Activated CD4-positive, alpha-beta T cell treated with anti-CD3 and anti-CD28 coated beads, Interleukin-2, amount 50 U/mL, for 1 hour (primary cell): ENCODE measurements around the gene MRC1.

Experiments
- DNase-seq: peaks from one replicate; pipeline ENCODE4 v3.0.0-alpha.2; 2020

Gene MRC1

DNA sequence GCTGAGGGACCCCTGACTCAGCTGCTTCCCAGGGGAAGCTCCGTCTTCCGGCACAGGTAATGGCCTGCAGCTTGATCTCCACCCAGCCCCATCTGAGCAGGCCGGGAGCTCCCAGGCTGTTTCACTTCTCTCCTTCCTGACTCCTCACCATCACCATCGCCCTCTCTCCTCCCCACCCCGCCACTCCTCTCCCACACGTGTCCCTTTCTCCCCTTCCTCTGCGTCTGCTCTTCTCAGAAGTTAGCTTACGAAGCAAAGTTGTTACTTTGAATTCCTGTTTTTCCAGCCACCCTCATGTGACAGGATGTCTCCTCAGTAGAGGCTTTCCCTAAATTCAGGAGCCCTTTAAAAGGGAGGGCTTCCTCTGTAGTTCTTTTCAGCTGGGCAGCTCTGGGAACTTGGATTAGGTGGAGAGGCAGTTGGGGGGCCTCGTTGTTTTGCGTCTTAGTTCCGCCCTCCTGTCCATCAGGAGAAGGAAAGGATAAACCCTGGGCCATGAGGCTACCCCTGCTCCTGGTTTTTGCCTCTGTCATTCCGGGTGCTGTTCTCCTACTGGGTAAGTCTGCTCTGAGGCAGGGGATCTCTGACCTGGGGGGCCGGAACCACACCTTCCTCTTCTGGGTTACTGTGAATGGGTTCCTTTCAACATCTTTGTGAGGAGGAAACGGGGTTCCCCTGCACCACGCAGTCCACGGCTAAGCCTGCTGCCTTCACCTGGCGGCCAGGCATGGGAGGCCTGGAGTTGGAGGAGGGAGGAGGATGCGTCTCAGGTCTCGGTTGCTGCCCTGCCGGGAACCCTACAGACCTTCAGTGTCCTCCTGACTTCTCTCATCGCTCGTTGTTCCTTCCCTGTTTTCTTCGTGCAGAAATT lies at the start of gene MRC1:
TSS of gene MRC1 (plus strand) at position 378 of the 871 bp plus-strand sequence. CDS start at position 496, 118 bp downstream.
- no peak for DNase-seq

- no peak for DNase-seq
Measured at GRCh38 chr10:17764142-17764541, 45.0 kb upstream of the MRC1 start.

DNA sequence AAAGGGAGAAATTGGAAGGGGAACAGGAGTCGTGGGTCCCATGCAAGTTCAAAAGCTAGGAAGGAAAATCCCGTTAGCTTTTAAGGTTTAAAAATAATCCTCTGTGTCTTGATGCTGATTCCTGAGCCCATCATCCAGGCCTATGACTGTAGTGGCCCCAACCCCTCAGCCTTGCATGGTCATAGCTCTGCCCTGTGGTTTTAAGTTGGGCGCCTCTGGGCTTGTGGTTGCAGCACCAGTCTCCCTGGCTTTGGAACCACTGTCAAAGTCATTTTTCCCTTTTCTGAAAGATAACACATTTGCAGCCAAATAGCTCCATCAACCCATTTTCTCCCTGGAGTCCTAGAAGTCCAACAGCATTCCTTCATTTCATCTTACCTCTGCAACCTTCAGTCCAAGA lies 43.5 kb upstream of the MRC1 start:
- DNase-seq, result no peak

- no peak for DNase-seq
Measured at GRCh38 chr10:17766731-17767130, 42.4 kb upstream of the MRC1 start.

- DNase-seq, result no peak
Measured at GRCh38 chr10:17768496-17768895, 40.7 kb upstream of the MRC1 start.

- DNase-seq, result no peak
Measured at GRCh38 chr10:17768957-17769356, 40.2 kb upstream of the MRC1 start.

DNA sequence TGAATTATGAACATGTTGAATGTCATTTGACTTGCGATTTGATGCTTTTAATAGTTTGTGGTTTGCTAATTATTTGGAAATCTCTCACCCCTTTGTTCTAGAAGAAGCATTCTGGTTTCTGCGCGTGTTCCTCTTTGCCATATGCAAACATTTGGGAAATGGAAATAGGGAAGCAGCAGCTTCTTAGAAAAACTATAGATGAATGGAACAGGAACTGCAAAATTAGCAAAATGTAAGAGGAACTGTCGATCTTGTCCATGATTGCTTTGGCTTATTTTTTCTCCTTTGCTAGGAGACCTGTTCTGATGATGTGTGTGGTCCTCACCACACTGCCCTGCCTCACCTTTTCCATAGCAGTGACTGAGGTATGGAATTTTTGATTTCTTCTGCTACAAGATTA lies 38.1 kb upstream of the MRC1 start:
- DNase-seq, result no peak

DNA sequence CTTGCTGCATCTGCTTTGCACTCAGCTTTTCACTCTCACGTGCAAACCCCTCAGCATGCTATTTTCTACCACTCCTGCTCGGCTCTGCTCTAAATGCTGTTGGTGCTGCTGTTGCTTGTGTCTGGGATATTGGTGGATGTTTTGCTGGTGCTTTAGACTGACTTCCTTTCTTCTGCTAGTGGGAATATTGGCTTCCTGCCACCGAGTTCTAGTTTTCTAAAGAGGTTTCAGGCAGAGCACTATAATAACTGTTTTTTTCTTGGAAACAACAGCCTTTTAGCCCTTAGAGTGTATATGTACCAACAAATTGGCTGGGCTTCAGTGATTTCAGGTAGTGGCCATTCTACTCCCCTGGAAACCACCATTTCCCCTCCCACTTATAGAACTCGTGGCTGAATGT lies 29.4 kb upstream of the MRC1 start:
- no peak for DNase-seq

DNA sequence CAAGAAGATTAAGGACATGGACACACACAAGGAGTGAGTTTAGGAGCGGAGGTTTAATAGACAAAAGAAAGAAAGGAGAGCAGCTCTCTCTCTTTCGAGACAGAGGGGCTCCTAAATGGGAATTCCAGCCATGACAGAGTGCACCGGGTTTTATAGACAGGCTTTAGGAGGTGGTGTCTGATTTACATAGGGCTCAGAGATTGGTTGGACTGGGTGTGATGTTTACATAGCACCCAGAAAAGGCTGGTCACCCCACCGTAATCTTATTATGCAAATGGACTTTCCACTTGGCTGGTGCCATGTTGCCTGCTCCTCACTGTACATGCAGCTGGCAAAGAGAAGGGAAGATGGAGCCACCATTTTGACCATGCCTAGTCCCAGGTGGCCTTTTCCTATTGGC lies 28.4 kb upstream of the MRC1 start:
- DNase-seq, result no peak

DNA sequence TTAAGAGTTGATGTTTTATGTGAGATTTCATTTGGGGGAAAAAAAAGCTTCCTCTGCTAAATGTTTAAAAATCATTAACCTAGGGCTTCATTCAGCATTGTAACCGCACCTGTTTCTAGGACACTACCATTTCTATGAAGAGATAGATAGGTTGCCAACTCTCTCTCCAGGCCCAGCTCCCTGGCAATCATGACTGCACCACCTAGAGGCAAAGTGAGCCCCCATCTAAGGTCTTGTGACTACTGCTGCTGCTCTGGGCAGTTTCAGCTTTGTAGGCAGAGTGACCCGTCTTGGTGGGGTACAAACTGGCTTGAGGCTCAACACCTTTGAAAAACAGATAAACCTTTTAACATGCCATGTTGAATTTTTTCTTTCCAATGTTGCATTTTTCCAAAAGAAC lies 27.3 kb upstream of the MRC1 start:
- DNase-seq, result no peak

GRCh38 chr10:17782921-17783665 lies 26.1 kb upstream of the MRC1 start:
- no peak for DNase-seq

DNA sequence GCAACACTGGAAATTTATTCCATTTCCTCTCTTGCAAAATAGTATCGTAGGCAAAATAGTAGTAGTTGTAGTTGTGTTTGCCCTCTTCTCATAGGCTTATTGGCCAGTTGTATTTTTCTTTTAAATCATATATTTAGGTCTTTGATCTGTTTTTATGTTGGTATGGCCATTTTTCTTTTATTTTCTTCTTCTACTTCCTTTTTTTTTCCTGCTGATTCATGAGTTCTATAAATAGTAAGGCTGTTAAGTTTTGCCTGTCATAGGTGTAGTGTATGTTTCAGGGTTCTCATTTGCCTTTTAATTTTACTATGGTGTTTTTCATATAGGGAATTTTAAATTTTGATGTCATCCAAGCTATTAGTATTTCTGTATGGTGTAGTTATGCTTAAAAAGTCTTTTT lies 25.4 kb upstream of the MRC1 start:
- DNase-seq, result no peak

DNA sequence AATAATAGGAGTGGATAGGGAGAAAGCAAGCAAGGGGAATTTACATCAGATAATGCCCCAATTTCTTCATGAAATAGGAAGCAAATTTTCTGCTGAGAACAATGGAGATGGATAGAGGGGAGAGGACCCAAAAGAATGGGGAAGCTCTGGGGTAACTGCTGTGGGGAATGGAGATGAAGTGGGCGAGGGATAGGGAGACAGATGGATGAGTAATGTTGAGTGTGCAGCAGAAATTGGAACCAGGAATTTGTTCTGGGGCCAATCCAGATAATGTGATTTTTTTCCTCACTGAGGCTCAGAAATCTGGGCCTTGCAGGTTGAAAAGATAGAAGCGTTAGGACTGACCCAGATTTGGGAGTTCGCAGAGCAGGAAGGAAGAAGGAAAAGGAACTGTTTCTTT lies 24.5 kb upstream of the MRC1 start:
- no peak for DNase-seq

DNA sequence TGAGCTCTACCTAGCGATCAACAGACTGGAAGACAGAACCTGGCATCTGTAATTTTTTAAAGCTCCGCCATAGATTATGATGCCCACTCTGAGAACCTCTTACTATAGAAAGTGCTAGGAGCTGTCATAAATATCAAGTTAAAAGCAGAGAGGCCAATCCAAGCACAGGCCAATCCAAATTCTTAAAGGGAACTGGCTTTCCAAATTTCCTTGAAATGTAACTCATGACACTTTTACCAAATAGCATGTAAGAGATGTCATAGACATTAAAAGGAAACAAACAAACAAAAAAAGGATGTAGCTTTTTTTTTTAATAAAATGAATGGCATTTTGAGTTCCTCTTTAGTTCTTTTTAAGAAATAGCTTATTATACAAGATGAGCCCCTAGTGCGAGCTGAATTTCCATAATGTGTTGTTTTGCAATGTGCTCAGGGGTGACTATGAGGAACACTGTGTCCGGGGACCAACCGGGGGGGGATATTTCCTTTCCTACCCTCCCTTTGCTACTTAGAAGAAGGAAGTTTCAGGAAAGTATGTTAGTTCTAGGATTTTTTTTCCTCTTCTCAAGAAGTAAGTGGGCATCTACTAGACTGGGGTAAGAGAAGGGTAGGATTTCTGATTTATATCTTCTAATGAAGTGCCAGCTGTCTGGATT lies 23.7 kb upstream of the MRC1 start:
- no peak for DNase-seq

DNA sequence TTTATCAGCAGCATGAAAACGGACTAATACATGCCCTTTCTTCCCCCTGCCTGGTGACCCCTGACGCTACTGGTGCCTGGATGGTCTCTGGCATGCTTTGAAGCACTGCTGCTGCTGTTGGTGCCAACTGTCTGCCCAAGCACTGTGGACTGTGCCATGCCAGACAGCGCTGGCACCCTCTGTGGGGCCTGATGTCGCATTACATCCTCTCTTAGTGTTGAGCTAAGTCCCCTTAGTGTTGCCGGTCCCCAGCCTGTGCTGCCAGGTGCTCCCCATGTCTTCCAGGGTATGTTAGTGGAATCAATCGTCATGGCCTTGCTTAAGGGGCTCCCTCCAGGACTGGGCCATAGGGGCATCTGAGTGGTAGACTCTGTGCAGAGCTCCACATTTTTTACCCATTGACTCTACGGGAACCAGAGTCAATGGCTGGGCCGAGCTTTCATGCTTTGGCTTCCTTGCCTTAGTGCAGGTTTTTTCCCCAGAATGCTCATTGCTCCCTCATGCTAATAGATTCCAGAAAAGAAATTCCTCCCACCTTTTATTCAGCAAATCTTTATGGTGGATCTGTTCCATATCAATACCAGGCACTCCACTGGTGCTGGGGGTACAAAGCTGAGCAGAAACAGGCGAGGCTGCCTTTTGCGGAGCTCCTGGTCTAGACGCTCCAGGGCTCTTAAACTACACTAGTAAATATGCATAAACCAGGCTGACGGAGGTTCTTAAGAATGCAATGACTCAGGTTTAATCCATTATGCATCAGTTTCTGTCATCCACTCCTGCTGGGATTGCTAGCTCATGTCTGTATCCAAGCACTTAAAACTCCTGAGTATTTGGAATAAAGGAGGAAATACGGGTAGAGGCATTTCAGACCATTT lies 21.8 kb upstream of the MRC1 start:
- no peak for DNase-seq

GRCh38 chr10:17788646-17789045 lies 20.5 kb upstream of the MRC1 start:
- no peak for DNase-seq

GRCh38 chr10:17789396-17789795 lies 19.8 kb upstream of the MRC1 start:
- DNase-seq, result no peak

GRCh38 chr10:17790651-17791050 lies 18.5 kb upstream of the MRC1 start:
- no peak for DNase-seq

DNA sequence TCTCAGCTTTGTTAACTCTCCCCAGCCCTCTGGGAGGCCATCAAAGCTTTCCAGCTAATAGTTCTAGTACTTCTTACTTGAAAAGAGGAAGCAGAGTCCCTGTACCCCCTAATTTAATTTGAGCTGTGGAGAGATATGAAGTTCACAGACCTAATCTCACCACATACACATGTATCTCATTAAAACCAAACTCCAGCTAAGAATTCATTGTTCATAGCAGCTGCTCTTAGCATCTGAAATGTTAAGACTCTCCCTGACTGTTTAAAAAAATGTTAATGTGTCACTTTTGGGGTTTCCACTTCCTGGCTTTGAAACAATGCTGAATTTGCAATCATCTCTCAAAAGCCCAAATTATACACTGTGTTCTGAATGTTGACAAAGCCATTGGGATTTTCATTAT lies 16.2 kb upstream of the MRC1 start:
- no peak for DNase-seq

DNA sequence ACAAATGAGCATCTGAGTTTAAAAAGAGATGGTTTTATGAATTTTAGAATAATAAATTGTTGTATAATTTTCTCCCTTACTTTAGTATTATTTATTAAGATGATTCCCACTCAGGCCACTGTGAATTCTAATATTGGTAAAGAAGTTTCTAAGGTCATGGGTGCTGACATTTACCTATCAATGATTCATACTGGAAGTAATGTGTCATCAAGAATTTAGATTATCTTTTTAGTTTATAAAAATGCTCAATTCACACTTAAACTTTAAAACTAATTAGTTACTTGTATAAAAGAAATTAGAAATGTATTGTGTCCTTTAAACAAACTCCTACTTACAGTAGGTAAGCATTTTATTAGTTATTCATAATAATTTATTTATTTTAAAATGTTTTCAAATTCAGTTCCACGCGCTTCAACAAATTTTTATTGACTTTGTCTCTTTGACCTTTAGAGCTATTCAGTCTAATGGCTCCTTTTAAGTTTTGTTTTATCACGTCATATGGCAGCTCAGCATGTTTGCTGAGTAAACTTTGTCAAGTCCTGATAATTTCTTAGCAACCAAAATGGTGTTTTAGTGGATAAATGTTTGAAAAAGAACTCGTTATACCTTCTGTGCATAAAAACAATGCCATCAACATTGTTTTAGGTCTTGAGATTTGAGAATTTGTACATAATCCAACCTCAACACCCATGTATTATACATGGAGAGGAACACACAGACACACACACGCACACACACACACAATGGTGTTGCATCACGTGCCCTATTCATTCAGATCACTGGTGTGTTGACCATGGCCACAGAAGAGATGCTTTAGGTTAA lies 15.1 kb upstream of the MRC1 start:
- no peak for DNase-seq

GRCh38 chr10:17795083-17795482 lies 14.1 kb upstream of the MRC1 start:
- no peak for DNase-seq
